ENCODE data around the gene TMBIM6.
"Not testable (repeated sequence)": the region's sequence is repeated elsewhere in the genome, so short reads cannot be mapped to it uniquely, and the experiment has no call there.

TMBIM6 gene

GRCh38 chr12:49733219-49734017 lies 7.9 kb upstream of the TMBIM6 start:
- FAIRE-seq, result no peak
- no peak for DNase-seq (ENCODE audit: insufficient read length)
- TF ChIP-seq POLR2AphosphoS5 (IDR thresholded peaks at IDR 0.05; ENCODE audit: low read depth, low read length), result no peak
- no peak for TF ChIP-seq POLR2A (IDR thresholded peaks at IDR 0.05; ENCODE audit: low read depth, low read length)
- TF ChIP-seq TAF1 (IDR thresholded peaks at IDR 0.05; ENCODE audit: borderline replicate concordance, low read depth, low read length), result no peak

DNA sequence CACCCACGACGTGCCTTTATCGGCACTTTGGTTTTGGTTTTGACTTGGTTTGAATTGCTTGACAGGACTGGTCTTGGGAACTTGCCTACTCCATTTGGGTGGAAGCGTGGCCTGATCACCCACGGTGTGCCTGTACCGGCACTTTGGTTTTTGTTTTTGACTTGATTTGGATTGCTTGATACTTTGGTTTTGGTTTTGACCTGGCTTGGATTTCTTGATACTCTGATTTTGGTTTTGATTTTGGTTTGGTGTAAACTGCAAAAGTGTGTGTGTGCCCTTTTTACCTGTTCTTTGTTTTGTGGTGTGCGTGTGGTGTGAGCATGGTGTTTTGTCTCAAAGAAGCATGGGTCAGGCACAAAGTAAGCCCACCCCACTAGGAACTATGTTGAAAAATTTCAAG lies 6.5 kb upstream of the TMBIM6 start:
- not testable (repeated sequence) for FAIRE-seq; DNase-seq (ENCODE audit: insufficient read length)

GRCh38 chr12:49738721-49739120 lies 2.6 kb upstream of the TMBIM6 start:
- DNase-seq (ENCODE audit: insufficient read length); FAIRE-seq: not testable (repeated sequence)

DNA sequence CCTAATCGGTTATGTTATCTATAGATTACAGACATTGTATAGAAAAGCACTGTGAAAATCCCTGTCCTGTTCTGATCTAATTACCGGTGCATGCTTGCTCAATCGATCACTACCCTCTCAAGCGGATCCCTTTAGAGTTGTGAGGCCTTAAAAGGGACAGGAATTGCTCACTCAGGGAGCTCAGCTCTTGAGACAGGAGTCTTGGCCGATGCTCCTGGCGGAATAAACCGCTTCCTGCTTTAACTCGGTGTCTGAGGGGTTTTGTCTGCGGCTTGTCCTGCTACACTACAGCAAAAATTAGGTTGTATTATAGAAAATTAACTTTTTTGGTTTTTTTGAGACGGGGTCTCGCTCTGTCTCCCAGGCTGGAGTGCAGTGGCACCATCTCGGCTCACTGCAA lies 1.1 kb upstream of the TMBIM6 start:
- FAIRE-seq; DNase-seq (ENCODE audit: insufficient read length): not testable (repeated sequence)

GRCh38 chr12:49741882-49742620 lies 694 bp downstream of the TMBIM6 start:
- peak; percentile 47 for DNase-seq (ENCODE audit: insufficient read length)
- TF ChIP-seq POLR2A (IDR thresholded peaks at IDR 0.05; ENCODE audit: low read depth, low read length), result no peak
- TF ChIP-seq TAF1 (IDR thresholded peaks at IDR 0.05; ENCODE audit: borderline replicate concordance, low read depth, low read length), result no peak
- TF ChIP-seq POLR2AphosphoS5 (IDR thresholded peaks at IDR 0.05; ENCODE audit: low read depth, low read length), result no peak; the same call in none of the 2 replicates
- no peak for FAIRE-seq

DNA sequence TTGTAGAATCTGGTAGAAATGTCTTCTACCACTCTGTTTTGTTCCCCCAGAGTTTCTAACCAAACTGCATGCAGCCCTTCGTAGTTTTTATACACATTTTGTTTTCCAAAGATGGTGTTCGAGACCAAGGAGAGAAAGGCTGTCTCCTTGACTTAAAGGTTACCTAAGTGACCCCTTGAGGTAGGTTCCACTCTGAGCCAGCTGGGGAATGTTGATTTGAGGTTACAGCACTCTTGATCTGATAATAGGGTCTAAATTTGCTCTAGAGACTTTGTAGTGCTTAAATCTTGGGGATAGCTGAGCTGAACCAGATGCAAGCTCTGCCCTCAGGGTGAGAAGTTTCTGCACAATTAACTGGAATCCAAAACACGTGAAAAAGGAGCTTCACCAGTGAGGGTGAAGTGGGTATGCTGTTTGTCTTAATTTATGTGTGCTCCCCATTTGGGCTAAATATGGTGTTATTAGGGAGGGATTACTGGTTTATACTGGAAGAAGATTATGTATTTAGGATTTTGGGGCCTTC lies 3.1 kb downstream of the TMBIM6 start:
- no peak for TF ChIP-seq TAF1 (IDR thresholded peaks at IDR 0.05; ENCODE audit: borderline replicate concordance, low read depth, low read length)
- no peak for TF ChIP-seq POLR2A (IDR thresholded peaks at IDR 0.05; ENCODE audit: low read depth, low read length)
- TF ChIP-seq POLR2AphosphoS5 (IDR thresholded peaks at IDR 0.05; ENCODE audit: low read depth, low read length), result no peak
- DNase-seq (ENCODE audit: insufficient read length), result no peak
- FAIRE-seq, result no peak

- FAIRE-seq (no peak), DNase-seq (ENCODE audit: insufficient read length) (no peak)
- no peak for TF ChIP-seq POLR2A (IDR thresholded peaks at IDR 0.05; ENCODE audit: low read depth, low read length)
- TF ChIP-seq POLR2AphosphoS5 (IDR thresholded peaks at IDR 0.05; ENCODE audit: low read depth, low read length), result no peak; the same call in 1 of the 2 replicates
- no peak for TF ChIP-seq TAF1 (IDR thresholded peaks at IDR 0.05; ENCODE audit: borderline replicate concordance, low read depth, low read length)
These were observed 6.9 kb downstream of the TMBIM6 start for GRCh38 chr12:49748306-49748705.

DNA sequence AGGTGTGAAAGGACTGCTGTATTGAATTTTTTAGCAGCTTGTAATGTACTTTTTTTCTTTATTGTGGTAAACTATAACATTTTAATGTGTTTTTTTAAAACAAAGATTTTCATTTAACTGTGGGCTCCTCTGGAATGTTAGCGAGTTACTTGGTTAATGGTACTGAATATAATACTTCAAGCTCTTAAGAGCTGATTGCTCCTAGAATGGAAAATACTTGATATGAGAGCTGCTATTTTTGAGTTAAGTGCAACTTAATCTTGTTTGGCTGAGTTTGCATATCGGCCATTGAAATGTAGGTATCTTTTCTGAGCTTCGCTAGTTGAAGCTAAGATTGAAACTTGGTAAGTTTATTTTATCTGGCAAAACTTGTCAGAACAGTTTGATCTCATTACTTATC lies 7.4 kb downstream of the TMBIM6 start:
- DNase-seq (ENCODE audit: insufficient read length), result no peak
- TF ChIP-seq POLR2A (IDR thresholded peaks at IDR 0.05; ENCODE audit: low read depth, low read length), result no peak
- no peak for TF ChIP-seq TAF1 (IDR thresholded peaks at IDR 0.05; ENCODE audit: borderline replicate concordance, low read depth, low read length)
- no peak for FAIRE-seq

GRCh38 chr12:49750027-49750995 lies 9.0 kb downstream of the TMBIM6 start:
- DNase-seq (ENCODE audit: insufficient read length) (no peak), FAIRE-seq (peak; percentile 64)

GRCh38 chr12:49750996-49751393 lies 9.6 kb downstream of the TMBIM6 start:
- DNase-seq (ENCODE audit: insufficient read length) (no peak), FAIRE-seq (no peak)
- TF ChIP-seq POLR2A (IDR thresholded peaks at IDR 0.05; ENCODE audit: low read depth, low read length) (no peak), POLR2AphosphoS5 (IDR thresholded peaks at IDR 0.05; ENCODE audit: low read depth, low read length) (no peak), TAF1 (IDR thresholded peaks at IDR 0.05; ENCODE audit: borderline replicate concordance, low read depth, low read length) (no peak)

More at GRCh38 chr12:49750027-49750995, 9.0 kb downstream of the TMBIM6 start:
- TF ChIP-seq POLR2A (IDR thresholded peaks at IDR 0.05; ENCODE audit: low read depth, low read length) (no peak), POLR2AphosphoS5 (IDR thresholded peaks at IDR 0.05; ENCODE audit: low read depth, low read length) (no peak), TAF1 (IDR thresholded peaks at IDR 0.05; ENCODE audit: borderline replicate concordance, low read depth, low read length) (no peak)

GRCh38 chr12:49761677-49762467 lies 20.5 kb downstream of the TMBIM6 start:
- FAIRE-seq (no peak), DNase-seq (ENCODE audit: insufficient read length) (no peak)
- no peak for TF ChIP-seq POLR2A (IDR thresholded peaks at IDR 0.05; ENCODE audit: low read depth, low read length)

Data from GM12892 (cell line).